PC-3 (cell line): ENCODE results near the gene KAT7.

Experiments used
- EZH2 ChIP-seq: fragments of 300-600 bp; sonication (generic); IDR thresholded peaks from one replicate; pipeline ENCODE4 v1.6.1; 2017; ENCODE audit warnings: antibody characterized with exemption, mild to moderate bottlenecking, low read length; ENCODE audit not compliant: unreplicated experiment
- EZH2phosphoT487 ChIP-seq: fragments of 300-600 bp; sonication (generic); IDR thresholded peaks from 2 replicates; pipeline ENCODE4 v1.6.1; 2018; ENCODE audit warnings: mild to moderate bottlenecking, antibody characterized with exemption, low read length, borderline replicate concordance
- TF ChIP-seq, protein P1 (sequence below): fragments of 300-600 bp; sonication (generic); conservative IDR thresholded peaks from 2 replicates; pipeline ENCODE4 v1.5.1; 2017; ENCODE audit warnings: antibody characterized with exemption, low read depth, mild to moderate bottlenecking, low read length

DNA sequence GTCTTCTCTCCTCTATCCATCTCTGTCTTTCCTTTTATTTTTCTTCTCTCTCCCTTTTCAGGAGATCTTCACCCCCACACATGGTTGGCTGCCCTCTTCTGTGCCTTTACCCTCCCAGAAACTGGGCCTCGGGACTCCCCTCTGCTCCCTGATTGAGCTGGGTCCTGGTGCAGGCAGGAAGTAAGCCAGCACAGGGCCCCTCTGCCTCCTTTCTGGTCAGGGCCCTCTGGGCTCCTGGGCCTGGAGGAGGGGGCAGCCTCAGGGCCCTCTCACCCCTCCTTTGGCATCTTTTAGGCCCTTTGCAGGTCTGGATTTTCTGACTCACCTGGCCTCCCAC, 80.5 kb downstream of the KAT7 start:
- TF ChIP-seq, protein P1, sequence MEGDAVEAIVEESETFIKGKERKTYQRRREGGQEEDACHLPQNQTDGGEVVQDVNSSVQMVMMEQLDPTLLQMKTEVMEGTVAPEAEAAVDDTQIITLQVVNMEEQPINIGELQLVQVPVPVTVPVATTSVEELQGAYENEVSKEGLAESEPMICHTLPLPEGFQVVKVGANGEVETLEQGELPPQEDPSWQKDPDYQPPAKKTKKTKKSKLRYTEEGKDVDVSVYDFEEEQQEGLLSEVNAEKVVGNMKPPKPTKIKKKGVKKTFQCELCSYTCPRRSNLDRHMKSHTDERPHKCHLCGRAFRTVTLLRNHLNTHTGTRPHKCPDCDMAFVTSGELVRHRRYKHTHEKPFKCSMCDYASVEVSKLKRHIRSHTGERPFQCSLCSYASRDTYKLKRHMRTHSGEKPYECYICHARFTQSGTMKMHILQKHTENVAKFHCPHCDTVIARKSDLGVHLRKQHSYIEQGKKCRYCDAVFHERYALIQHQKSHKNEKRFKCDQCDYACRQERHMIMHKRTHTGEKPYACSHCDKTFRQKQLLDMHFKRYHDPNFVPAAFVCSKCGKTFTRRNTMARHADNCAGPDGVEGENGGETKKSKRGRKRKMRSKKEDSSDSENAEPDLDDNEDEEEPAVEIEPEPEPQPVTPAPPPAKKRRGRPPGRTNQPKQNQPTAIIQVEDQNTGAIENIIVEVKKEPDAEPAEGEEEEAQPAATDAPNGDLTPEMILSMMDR: no peak
- TF ChIP-seq EZH2 (no peak), EZH2phosphoT487 (no peak)
